HepG2 (cell line): ENCODE results near the gene STRBP.

ENCODE experiments used
- ATF7 ChIP-seq, 2 experiments: fragments of 450-650 bp in 1 of 2; sonication (generic) in 1 of 2; formaldehyde crosslinking in 1 of 2; IDR thresholded peaks; 2 replicates each; pipeline versions ENCODE4 v1.4.0 to v1.6.1; 2016 to 2020; ENCODE audit warnings: antibody characterized with exemption in 1 of 2, mild to moderate bottlenecking in 1 of 2, missing genetic modification reagents in 1 of 2
- ZFP1 ChIP-seq: IDR thresholded peaks from 2 replicates; pipeline ENCODE4 v1.6.1; 2016
- ZFP36L1 ChIP-seq: sonication (generic); formaldehyde crosslinking; IDR thresholded peaks from 2 replicates; pipeline ENCODE4 v1.8.0; 2022; ENCODE audit warnings: mild to moderate bottlenecking, missing genetic modification reagents, moderate library complexity
- ZNF609 ChIP-seq: sonication (generic); formaldehyde crosslinking; IDR thresholded peaks from 2 replicates; pipeline ENCODE4 v1.4.0; 2020; ENCODE audit warnings: mild to moderate bottlenecking, missing genetic modification reagents, borderline replicate concordance
- TF ChIP-seq, protein P1 (sequence below): sonication (generic); formaldehyde crosslinking; IDR thresholded peaks from 2 replicates; pipeline ENCODE4 v1.4.0; 2020; ENCODE audit warnings: missing genetic modification reagents
- TF ChIP-seq, protein P2 (sequence below): sonication (generic); formaldehyde crosslinking; IDR thresholded peaks from 2 replicates; pipeline ENCODE4 v1.5.0; 2020; ENCODE audit warnings: mild to moderate bottlenecking, missing genetic modification reagents, moderate library complexity

DNA sequence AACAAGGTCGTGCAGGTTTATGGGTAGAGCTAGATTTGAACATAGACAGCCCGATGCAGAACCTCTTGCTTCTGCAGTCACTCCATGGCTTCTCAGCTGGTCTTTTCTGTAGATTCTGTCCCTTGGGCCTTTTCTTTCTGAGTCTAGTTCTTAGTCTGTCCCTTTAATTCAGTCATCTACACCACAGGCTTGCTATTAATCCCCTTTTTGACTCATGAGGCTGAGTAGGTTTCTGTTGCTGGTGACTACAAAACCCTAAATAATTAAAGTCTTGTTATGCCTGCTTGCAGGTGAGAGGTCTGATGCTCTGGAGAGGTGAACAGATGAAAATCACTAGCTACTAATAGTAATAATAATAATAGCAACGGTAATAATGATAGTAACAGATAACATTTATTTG is 19.3 kb upstream of the STRBP start:
- TF ChIP-seq ATF7 (IDR thresholded peaks at IDR 0.05): no peak
- TF ChIP-seq ATF7 (CRISPR knock-in tag; IDR thresholded peaks at IDR 0.05): no peak
- TF ChIP-seq, protein P1, sequence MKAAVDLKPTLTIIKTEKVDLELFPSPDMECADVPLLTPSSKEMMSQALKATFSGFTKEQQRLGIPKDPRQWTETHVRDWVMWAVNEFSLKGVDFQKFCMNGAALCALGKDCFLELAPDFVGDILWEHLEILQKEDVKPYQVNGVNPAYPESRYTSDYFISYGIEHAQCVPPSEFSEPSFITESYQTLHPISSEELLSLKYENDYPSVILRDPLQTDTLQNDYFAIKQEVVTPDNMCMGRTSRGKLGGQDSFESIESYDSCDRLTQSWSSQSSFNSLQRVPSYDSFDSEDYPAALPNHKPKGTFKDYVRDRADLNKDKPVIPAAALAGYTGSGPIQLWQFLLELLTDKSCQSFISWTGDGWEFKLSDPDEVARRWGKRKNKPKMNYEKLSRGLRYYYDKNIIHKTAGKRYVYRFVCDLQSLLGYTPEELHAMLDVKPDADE (CRISPR knock-in tag): no peak
- TF ChIP-seq ZFP1 (CRISPR knock-in tag): no peak
- TF ChIP-seq ZNF609 (CRISPR knock-in tag): no peak
- TF ChIP-seq ZFP36L1: no peak
- TF ChIP-seq, protein P2, sequence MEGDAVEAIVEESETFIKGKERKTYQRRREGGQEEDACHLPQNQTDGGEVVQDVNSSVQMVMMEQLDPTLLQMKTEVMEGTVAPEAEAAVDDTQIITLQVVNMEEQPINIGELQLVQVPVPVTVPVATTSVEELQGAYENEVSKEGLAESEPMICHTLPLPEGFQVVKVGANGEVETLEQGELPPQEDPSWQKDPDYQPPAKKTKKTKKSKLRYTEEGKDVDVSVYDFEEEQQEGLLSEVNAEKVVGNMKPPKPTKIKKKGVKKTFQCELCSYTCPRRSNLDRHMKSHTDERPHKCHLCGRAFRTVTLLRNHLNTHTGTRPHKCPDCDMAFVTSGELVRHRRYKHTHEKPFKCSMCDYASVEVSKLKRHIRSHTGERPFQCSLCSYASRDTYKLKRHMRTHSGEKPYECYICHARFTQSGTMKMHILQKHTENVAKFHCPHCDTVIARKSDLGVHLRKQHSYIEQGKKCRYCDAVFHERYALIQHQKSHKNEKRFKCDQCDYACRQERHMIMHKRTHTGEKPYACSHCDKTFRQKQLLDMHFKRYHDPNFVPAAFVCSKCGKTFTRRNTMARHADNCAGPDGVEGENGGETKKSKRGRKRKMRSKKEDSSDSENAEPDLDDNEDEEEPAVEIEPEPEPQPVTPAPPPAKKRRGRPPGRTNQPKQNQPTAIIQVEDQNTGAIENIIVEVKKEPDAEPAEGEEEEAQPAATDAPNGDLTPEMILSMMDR (CRISPR knock-in tag): no peak
